Chondrocyte (in vitro differentiated cells): ENCODE measurements around the gene DLL1. TPM values are rescaled to one million over a fixed set of nuclear protein-coding genes. Genes with fewer than 3 reads are reported as not detected.
A peak's percentile ranks its signal among the peaks of the same experiment; 100 is the strongest.

ENCODE experiments used
- DNase-seq: peaks from one replicate; pipeline ENCODE4 v3.0.0; 2021; ENCODE audit warnings: mixed read lengths, low spot score
- H3K27ac Mint-ChIP-seq: one replicate; pipeline ENCODE4 v1.8.0; 2021; ENCODE audit warnings: mild to moderate bottlenecking, moderate library complexity, mixed read lengths; ENCODE audit not compliant: unreplicated experiment
- H3K27me3 Mint-ChIP-seq: 2 replicates; pipeline ENCODE4 v1.8.0; 2021; ENCODE audit warnings: low read depth, mixed read lengths
- H3K36me3 Mint-ChIP-seq: 2 replicates; pipeline ENCODE4 v1.8.0; 2021; ENCODE audit warnings: low read depth, mixed read lengths
- H3K4me1 Mint-ChIP-seq: 2 replicates; pipeline ENCODE4 v1.8.0; 2021; ENCODE audit warnings: low read depth, mild to moderate bottlenecking, mixed read lengths
- H3K4me3 Mint-ChIP-seq: one replicate; pipeline ENCODE4 v1.8.0; 2021; ENCODE audit warnings: mild to moderate bottlenecking, moderate library complexity, mixed read lengths; ENCODE audit not compliant: unreplicated experiment
- H3K9me3 Mint-ChIP-seq: 2 replicates; pipeline ENCODE4 v1.8.0; 2021; ENCODE audit warnings: low read depth, mixed read lengths
- total RNA-seq: library from RNA; stranded (reverse); gene quantifications from 3 replicates; pipeline ENCODE4 v1.2.1, GENCODE V29; 2021
- TF ChIP-seq, protein P1 (sequence below): fragments of 200-600 bp; sonication (generic); IDR thresholded peaks from 2 replicates; pipeline ENCODE4 v1.5.0; 2021; ENCODE audit warnings: antibody characterized with exemption, mild to moderate bottlenecking, moderate library complexity

The DLL1 gene
- total RNA-seq, 1 donor from 2014 or later = 0.35 TPM

DNA sequence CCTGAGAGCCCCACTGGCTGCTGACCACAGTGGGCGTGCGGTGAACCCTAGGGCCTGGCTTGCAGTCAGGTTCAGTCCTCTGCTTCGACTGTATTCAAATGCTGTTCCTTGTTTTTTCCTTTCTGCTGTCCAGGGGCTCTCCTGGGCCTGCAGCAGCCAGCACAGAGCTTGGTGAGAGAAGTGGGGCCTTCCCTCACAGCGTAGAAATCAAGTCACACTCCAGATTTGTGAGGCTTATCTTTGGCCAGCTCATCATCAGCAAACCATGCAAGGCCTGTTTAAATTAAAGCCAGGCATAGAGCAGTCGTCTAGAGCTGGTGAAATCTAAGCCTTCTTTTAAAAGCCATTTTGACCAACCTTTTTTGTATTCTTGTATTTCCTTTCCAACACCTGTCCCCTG, 24.1 kb upstream of the DLL1 start:
- no peak overlapping the region for H3K27ac Mint-ChIP-seq
- no peak for DNase-seq
- H3K36me3 Mint-ChIP-seq = peaks cover 5% of the 10 kb centered on the region
- no peak overlapping the region for H3K4me3 Mint-ChIP-seq
- H3K9me3 Mint-ChIP-seq = no peaks in the 10 kb centered on the region
- TF ChIP-seq, protein P1, sequence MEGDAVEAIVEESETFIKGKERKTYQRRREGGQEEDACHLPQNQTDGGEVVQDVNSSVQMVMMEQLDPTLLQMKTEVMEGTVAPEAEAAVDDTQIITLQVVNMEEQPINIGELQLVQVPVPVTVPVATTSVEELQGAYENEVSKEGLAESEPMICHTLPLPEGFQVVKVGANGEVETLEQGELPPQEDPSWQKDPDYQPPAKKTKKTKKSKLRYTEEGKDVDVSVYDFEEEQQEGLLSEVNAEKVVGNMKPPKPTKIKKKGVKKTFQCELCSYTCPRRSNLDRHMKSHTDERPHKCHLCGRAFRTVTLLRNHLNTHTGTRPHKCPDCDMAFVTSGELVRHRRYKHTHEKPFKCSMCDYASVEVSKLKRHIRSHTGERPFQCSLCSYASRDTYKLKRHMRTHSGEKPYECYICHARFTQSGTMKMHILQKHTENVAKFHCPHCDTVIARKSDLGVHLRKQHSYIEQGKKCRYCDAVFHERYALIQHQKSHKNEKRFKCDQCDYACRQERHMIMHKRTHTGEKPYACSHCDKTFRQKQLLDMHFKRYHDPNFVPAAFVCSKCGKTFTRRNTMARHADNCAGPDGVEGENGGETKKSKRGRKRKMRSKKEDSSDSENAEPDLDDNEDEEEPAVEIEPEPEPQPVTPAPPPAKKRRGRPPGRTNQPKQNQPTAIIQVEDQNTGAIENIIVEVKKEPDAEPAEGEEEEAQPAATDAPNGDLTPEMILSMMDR = no peak
- no peaks in the 10 kb centered on the region for H3K27me3 Mint-ChIP-seq
- H3K4me1 Mint-ChIP-seq = peaks cover 12% of the 10 kb centered on the region

DNA sequence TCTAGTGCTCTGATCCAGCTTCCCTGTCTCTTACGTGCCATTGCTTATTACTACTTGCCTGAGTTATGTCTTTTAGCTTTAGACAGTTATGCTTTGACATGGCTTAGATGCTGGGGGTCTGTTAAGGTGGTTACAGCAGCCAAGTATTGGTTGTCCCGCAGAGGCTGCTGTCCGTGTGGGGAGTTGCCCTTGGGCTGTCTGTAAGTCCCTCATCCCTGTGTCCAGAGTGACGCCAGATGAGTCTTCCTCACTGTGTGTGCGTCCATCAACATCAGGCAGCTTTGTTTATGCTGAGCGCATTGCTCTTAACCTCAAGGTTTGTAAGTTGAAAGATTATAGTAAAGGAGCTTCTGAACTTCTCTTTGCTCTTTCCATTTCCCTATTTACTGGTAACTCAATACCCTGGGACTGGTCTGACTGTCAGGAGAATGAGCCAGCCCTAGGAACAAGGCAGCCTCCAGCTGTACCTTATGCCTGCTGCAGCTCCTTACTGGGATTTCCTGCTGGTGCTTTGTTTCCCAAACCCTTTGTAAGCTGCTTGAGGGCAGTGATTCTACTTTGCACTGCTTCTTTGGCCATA, 22.9 kb upstream of the DLL1 start:
- DNase-seq = no peak
- Mint-ChIP-seq H3K4me1 (peaks cover 16% of the 10 kb centered on the region), H3K4me3 (no peak overlapping the region)

DNA sequence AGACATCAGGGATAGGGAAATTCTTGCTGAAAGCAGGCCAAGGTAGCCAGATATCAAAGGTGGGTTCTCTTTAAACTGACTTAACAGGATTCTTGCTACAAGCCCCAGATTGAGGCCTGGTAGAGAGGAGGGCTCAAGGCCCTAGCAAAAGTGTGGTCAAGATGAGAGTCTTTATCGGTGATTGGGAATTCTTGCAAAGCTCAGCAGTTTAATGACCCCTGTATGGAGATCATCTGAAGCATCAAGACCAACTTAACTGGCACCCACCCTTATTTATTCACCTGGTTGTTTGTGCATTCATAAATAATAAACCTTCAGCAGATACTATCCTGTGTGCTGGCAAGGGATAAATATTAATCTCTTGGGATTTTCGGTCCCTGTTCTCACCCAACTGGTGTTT, 22.0 kb upstream of the DLL1 start:
- peaks cover 5% of the 10 kb centered on the region for H3K36me3 Mint-ChIP-seq
- no peak overlapping the region for H3K27ac Mint-ChIP-seq
- H3K4me3 Mint-ChIP-seq = no peak overlapping the region
- peaks cover 26% of the 10 kb centered on the region for H3K4me1 Mint-ChIP-seq
- DNase-seq = no peak
- H3K9me3 Mint-ChIP-seq = no peaks in the 10 kb centered on the region
- TF ChIP-seq, protein P1 = no peak
- no peaks in the 10 kb centered on the region for H3K27me3 Mint-ChIP-seq

More for the DNA sequence above, 22.9 kb upstream of the DLL1 start:
- Mint-ChIP-seq H3K9me3 (no peaks in the 10 kb centered on the region), H3K27me3 (no peaks in the 10 kb centered on the region), H3K27ac (peak overlapping the region; percentile 8), H3K36me3 (peaks cover 5% of the 10 kb centered on the region)
- TF ChIP-seq, protein P1 = no peak

DNA sequence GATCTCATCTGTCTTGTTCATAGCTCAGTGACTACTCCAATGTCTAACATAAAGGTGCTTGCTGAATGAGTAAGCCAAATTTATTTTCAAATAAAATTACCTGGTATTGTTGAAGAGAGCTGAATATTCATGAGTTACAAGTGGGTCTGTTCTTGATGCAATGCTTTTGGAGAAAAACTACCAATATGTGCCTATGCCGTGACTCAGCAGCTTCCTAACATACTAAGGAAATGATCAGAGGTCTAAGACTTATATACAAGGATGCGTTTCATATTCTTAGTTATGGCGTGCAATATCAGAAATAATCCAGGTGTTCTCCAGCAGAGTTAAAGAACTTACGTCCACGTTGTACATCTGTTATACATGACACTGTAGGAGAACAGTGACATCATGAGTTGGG, 20.8 kb upstream of the DLL1 start:
- Mint-ChIP-seq H3K9me3 (no peaks in the 10 kb centered on the region), H3K27me3 (no peaks in the 10 kb centered on the region), H3K4me1 (peaks cover 35% of the 10 kb centered on the region), H3K36me3 (peaks cover 2% of the 10 kb centered on the region), H3K27ac (no peak overlapping the region), H3K4me3 (no peak overlapping the region)
- no peak for DNase-seq
- TF ChIP-seq, protein P1 = no peak

DNA sequence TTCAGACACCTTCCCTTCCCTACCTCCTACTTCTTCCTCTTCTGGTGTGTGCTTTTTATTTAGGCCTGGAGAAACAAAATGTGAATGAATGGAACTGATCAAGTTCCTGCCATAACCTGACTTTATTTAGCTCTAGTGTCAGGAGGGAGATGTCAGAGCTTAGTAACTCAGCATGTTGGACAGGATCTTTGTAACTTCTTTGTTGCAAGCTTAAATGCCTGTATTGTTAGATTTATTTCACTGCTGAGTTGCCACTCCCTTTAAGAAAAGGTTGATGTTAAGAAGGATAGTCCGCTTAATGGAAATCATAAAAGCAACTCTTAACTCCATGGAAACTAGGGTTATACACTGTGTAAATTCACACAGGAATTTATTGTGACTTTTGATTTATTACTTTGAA, 17.9 kb upstream of the DLL1 start:
- no peaks in the 10 kb centered on the region for H3K27me3 Mint-ChIP-seq

More for the DNA sequence above, 17.9 kb upstream of the DLL1 start:
- H3K4me1 Mint-ChIP-seq = peaks cover 41% of the 10 kb centered on the region
- H3K9me3 Mint-ChIP-seq = no peaks in the 10 kb centered on the region
- TF ChIP-seq, protein P1 = no peak
- DNase-seq = no peak
- H3K27ac Mint-ChIP-seq = no peak overlapping the region
- H3K4me3 Mint-ChIP-seq = peak overlapping the region; percentile 7
- H3K36me3 Mint-ChIP-seq = peaks cover 2% of the 10 kb centered on the region
